Measurements from ENCODE around the gene FGF5.
"Not testable (repeated sequence)": the region's sequence is repeated elsewhere in the genome, so short reads cannot be mapped to it uniquely, and the experiment has no call there.

Gene FGF5, protein sequence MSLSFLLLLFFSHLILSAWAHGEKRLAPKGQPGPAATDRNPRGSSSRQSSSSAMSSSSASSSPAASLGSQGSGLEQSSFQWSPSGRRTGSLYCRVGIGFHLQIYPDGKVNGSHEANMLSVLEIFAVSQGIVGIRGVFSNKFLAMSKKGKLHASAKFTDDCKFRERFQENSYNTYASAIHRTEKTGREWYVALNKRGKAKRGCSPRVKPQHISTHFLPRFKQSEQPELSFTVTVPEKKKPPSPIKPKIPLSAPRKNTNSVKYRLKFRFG

DNA sequence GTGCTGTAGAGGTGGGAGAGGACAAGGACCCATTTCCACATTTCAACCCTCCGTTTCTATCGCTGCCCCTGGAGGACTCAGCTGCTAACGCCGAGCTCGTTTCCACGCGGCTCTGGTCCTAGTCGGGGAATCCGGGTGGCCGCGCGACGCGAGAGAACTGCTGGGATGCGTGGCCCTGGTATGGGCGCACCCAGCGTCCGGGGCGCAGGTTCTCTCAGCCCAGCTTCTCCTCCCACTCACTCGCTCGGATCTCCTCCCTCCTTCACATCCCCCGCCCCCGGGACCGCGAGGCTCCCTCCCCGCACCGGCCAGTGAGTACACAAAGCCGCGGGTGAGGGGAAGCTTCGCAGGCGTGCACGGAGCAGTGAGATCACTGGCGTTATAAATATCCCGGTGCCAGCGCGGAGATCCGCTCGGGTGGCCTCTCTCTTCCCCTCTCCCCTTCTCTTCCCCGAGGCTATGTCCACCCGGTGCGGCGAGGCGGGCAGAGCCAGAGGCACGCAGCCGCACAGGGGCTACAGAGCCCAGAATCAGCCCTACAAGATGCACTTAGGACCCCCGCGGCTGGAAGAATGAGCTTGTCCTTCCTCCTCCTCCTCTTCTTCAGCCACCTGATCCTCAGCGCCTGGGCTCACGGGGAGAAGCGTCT, at the start of gene FGF5:
Gene FGF5, plus strand, starts transcription at position 412 of the 649 bp plus-strand sequence. Its CDS starts 161 bp downstream, at position 573.
- DNase-seq (ENCODE audit: low read depth): no peak

DNA sequence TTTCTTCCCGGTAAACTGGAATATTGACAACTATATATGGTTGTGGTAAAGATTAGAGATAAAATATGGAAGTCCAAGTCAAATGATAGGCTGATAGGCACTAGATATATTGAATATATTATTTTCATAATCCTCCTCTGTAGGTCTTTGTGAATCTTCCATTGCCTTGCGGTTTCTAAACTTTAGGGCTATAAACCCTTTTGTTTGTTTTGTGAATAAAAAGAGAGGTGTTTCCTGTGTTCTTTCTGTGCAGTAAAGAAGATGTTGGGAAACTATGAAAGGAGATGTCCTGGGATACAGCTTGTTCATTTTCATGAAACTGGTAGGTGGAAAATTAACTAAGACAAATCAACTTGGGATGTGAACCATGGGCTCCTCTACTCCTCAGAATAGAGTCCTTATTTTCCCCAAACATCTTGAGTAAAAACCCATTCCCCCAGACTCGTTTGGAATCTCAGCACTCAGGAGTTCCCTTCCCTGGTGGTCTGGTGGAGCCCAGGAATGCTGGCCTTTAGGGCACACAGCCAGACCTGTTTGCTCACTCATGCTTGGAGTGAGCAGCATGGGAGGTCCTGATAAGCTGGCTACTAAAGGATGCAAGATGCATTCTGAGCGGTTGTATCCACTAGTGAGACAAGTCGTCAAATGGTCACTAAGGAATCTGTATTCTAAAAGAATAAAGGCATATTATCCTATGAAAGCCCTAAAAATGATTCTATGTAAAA, 47.0 kb upstream of the FGF5 start:
- DNase-seq (ENCODE audit: low read depth): no peak

DNA sequence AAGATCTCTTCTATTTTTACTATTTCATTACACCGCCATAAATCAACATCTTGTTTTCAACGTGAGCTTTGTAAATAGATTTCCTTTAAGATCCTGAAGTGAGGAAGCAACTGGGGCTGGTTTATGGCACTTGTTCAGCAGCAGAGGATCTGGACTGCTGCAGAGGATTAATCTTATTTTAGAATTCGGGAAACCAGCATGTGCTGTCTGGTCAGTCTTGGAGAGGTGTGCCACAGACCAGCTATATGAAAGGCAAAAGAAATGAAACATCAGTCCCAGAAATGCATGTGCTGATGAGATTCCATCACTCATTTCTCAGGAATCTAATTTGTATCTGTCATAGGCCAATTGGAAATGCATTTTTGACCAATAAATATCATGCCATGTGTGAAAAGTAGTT, 45.8 kb upstream of the FGF5 start:
- DNase-seq (ENCODE audit: low read depth): no peak

DNA sequence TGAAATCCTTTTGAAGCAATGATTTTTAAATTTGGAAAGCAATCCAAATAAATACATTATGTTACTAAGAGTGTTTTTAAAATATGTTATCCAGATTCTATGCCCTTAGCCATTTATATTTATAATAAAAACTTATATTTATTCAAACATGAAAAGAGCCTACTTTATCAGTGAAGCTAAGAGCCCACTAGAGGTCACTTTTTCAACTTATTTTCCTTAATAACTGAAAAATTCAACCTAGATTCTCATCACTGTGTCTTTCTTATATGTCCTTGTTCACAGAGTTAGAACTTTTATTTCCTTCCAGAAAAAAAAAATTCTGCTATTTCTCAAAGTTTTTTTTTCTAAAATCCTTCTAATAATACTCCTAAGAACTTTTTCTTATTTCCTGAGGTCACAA, 45.3 kb upstream of the FGF5 start:
- no peak for DNase-seq (ENCODE audit: low read depth)

DNA sequence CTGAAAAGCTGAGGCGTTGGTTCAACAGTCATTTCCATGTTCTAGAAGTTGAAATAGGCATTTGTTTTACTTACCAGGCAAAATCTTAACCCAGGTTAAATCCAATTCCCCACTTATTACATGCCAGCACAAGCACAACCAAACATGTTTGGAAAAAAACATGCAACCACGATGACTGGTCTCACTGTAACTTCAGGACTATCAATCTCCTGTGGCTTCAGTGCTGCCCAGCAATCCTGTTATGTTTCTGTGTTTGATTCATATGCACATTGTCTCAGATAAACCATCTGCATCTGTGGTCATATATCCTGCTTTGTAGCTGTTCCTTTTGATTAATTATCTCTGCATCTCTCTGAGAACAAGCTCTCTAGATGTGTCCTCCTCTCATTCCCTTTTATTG, 40.9 kb upstream of the FGF5 start:
- no peak for DNase-seq (ENCODE audit: low read depth)

DNA sequence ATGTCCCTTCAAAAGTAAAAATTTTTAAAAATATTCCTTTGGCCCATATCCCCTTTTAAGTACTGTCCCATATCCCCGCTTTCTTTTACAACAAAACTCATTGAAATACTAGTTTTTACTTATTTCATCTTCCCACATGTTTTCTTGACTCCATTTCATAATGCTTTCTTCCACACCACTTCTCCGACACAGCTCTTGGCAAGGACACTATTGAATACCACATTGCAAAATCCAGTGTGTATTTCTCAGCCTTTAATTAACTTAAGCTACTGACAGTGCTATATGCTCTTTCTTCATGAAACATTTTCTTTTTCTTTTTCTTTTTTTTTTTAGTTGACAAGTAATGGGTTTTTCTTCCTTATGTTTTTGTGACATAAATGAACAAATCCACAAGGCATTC, 40.4 kb upstream of the FGF5 start:
- no peak for DNase-seq (ENCODE audit: low read depth)

DNA sequence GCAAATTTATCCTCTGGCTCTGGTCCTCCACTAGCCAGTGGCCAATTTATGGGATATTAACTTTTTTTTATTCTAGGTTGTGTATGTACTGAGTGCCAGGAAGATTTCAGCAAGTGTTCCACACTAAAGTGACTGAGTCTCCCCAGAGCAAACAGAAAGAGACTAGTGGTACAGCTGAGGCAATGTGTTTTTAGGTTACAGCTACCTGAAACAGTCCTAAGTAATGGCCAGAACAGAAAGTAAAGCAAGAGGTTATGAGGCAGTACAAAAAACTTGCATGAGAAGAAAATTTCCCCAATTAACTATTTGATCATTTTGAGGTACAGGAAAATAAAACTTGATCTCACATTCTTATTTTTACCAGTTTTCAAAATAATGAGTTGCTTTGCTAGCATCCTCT, 38.0 kb upstream of the FGF5 start:
- no peak for DNase-seq (ENCODE audit: low read depth)

DNA sequence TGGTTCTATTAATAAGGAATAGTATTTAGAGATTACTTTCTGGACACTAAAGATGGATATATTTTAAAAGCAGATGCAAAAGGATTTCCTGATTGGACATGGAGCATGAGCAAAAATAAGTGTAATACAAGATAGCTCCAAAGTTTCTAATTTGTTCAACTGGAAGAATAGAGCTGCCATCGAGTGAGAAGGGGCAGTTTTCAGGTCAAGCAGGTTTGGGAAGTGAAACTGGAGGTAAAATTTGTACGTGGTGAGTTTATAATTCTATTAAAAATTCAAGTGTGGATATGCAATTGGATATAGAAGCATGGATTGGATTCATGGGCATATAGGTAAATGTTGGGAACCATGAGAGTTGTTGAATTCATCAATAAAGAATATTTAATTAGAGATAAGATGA, 37.3 kb upstream of the FGF5 start:
- DNase-seq (ENCODE audit: low read depth): no peak

DNA sequence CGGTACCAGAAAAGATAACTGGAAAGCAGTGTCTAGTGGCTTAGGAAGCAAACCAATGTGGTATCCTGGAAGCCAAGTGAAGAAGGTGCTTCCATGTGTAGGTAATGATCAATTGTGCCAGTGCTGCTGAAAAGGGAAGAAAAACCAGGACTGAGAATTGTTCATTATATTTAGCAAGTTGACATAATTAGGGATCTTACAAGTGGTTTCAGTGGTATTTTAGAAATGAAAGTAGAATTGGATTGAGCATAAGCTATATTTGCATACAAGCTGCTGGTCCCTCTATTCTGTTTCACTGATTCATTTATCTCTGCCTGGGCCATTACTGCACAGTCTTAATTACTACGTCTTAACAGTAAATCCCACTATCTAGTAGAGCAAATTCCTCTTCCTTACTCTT, 36.9 kb upstream of the FGF5 start:
- DNase-seq (ENCODE audit: low read depth): no peak

DNA sequence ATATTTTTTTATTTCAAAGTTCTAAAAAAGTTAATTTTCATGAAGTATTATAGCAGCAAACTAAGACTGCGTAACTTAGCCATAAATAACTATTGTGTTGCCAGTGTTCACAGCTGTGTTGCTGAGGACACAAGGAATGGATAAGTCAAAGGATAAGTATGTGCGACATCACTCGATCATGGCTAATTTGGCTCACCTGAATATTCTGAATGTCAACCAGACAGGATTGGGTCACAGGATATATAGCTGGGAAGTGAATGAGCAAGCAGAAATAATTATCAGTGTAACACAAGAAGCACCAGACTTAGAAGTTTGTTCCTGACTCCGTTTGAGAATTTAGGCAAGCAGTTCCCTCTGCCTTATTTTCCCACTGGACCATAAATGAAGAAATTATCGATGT, 35.3 kb upstream of the FGF5 start:
- DNase-seq (ENCODE audit: low read depth): no peak

DNA sequence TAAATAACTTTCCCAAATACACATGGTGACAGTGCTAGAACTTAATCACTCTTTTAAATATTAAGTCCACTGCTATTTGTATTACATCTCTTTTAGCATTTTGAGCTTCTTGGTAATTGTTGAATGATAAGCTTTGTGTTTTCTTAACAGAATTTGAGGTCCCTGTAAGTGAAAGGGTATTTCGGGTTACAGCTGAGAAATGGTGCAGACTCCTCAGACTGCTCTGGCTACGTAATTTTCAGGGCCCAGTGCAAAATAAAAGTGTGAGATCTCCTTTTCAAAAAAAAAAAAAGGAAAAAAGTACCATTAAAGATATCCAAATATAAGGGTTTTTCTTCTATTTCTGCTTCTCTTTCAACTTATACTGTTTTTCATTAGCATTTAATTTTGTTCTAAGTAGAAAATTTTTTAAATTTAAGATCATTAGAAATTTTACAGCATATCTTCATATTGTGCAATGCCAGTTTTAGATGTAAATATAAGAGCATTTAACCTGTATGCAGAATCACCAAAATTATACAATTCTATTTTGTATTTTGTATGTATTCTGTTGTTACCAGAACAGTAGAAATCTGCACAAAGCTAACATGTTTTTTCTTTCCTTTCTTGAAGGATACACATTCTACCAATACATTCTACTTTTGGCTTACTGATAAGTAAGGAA, 33.6 kb upstream of the FGF5 start:
- no peak for DNase-seq (ENCODE audit: low read depth)

DNA sequence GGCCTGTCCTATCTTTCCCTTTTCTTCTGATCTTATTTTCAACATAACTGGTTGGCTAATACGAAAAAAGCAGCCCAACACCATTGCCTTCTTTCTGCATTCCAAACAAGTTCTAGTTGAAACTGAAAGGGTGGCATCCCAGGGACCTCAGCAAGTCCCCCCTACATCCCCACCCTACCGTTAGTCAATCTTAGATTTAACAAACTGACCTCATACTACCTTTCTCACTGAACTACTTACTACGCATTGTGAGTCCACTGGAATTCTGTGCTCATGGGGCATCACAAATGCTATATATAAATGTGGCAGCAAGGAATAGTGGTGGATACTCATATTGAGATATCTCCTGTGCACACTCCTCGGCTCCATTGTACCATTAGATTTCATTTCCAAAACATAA, 33.1 kb upstream of the FGF5 start:
- DNase-seq (ENCODE audit: low read depth): no peak

DNA sequence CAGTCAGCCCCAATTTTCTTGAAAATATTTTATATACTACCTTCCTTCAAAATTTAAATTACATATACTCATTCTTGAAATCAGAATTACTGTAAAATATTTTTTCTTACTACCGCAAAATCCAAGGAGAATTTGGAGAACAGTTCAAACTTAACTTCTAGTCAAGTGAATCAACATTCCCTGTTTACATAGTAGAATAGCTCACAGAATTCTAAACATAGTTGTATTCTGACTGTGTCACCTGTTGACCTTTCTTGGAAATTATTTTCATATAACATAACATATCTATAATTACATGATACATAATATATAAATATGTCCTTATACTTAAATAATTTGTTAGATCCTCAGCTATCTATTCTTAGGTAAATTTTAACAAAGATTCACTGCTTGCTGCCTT, 31.0 kb upstream of the FGF5 start:
- DNase-seq (ENCODE audit: low read depth): no peak

DNA sequence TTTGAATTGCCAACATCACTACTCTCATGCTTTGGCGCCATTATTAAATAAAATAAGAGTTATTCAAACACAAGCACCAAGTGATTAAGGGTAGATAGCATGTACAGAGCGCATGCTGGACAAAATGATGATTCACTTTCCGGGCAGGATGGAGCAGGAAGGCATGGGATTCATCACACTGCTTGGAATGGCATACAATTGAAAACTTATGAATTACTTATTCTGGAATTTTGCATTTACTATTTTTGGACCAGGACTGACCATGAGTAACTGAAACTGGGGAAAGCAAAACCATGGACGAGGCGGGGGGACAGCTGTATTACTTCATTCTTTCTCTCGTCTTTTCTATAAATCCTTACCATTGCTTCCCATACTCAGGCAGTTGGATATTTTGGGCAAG, 28.5 kb upstream of the FGF5 start:
- DNase-seq (ENCODE audit: low read depth): no peak

DNA sequence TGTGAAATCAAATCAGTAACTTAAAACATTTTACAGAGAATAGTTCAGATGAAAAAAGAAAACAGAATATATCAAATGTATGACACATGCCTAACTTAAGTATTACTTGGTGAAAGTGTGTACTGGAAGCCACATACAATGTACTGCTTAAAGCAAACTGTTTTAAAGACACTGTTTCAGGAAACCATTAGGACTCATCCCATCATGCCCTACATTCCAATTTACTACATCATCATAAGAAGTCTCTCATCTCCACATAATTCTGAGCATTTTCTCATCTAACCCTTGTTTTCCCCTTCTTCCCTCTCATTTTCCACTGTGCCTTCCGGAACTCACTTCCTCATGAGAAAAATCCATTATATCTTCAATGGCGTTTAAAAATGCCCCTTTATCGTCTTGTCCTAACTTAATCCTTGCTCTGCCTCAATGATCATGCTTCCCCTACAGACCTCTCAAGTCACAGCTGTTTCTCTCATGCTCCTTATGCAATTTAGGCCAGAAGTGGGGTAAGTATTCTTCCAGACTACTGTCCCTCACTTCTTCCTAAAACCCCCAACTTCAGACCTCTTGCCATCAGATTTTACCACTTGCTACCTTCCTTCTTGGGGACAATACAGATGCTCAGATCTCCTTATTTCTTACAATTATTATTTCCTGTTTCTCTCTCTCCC, 26.8 kb upstream of the FGF5 start:
- no peak for DNase-seq (ENCODE audit: low read depth)

DNA sequence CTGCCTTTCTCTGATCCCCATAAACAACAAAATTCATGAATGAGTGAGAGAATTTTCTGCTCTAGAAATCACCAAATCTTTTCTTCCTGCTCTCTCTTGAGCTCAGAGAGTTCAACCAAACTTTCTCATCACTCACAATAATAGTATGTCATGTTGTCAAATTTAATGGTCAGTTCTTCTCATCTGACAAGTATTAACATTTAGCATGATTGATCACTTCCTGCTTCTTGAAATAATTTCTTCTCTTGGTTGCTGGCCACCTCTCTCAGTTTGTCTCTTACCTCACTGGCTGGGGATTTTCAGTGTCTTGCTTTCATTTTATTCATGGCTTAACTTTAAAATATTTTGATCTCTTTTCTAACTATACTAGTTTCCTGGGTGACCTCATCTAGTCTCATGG, 25.5 kb upstream of the FGF5 start:
- DNase-seq (ENCODE audit: low read depth): no peak

DNA sequence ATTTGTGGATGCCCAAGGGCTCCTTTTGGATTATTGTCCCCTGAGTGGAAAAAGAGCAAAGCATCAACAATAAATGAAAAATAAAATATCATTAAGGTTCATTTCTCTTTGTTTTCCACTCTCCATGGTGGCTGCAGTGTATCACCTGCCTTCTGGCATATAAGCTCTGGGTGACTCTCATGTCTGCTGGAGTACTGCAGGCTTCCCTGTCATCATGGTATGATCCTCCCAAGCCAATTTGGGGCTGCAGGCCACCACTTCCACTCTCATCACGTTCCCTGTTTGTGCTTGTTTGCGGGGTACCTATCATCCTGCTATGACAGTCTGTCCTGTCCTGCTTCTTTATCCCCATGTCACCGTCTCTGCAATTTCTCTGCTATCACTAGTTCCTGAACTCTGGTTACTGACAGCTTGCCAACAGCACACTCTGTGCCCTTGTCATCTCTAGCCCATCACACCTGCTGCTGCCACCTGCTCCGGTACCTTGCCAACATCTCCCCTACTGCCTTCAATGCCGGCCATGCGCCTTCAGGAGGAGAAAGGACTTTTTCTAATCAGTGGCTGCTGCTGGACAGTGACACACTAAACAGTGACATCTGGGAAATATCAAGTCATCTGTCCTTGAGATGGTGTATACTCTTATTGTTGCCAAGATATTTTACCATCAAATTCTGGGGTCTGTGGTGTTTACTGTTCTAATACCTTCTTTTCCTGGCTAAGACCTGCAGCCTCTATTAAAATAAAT, 23.0 kb upstream of the FGF5 start:
- DNase-seq (ENCODE audit: low read depth): no peak

DNA sequence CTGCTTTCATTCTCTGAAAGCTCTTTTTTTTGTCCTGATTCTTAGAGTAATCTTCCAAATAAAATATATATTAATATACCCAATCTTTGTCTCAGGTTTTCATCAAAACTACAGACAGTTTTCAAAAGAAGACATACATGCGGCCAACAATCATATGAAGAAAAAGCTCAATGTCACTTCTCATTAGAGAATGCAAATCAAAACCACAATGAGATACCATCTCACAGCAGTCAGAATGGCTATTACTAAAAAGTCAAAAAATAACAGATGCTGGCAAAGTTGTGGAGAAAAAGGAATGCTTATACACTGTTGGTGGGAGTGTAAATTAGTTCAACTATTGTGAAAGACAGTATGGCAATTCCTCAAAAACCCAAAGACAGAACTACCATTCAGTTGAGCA, 19.0 kb upstream of the FGF5 start:
- DNase-seq (ENCODE audit: low read depth): not testable (repeated sequence)

DNA sequence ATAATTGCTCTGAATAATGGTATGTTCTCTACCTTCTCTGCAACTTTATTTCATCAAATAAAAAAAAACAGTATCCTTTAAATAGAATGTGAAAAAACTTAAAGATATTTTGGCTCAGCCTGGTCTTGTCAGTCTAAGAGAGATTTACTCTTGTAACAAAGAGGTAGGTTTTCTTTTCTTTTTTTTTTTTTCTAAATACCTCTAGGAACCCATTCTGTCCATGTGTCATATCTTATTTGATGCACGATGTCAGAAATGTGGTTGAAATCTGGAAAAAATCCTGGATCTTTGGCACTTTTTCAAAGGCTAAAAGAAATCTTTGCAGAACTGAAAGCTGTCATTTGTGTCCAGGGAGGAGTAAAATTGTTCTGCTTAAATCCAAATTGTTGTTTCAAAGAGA, 17.3 kb upstream of the FGF5 start:
- no peak for DNase-seq (ENCODE audit: low read depth)

DNA sequence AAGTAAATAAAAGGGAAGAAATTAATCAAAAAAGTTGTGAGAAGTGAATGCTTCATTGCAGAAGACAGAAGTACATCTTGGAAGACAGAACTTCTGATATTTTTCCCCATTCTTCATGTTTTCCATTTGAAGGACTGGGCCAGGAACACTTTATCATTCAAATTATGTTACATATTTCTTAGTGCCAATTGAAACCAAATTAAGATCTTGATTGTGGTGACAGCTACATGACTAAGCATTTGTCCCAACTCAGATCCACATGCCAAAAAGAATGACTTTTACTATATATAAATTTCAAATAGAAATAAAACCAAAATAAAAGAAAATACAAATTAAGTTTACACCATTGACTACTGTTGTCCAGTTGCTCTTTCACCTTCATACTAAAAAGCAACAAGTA, 14.0 kb upstream of the FGF5 start:
- DNase-seq (ENCODE audit: low read depth): no peak

DNA sequence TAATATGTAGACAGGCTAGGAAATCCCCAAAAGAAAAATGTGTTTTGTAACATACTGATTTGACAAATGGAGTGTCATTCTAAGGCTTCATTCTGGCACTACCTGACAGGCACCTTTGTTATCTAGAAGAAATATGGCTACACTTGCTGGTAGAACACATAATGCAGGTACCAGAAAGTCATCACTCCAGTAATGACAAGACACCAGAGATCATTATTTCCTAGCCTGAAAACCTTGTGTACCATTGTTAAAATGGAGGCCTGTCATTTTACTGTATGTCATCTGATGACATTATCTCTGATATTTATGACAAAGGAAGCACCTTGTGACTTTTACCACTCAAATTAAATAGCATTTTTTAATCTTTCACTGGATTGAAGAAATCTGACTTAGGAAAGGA, 13.5 kb upstream of the FGF5 start:
- no peak for DNase-seq (ENCODE audit: low read depth)

DNA sequence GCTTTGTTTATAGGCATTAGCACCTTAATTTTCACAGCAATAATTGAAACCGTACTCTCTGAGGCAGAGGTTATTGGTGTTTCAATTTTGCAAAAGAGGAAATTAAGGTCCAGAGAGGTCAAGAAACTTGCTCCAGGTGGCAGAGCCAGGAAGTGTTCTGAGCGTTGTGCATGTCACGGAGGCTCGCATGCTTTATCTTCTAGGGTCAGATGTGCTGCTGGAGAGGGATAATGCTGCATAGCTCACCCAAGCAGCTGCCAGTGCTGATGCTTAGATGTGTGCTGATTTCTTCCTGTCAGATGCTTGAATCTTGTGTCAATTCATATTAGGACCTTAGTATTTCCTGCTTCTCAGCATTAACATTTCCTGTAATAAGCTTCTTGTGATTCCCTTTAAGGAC, 13.0 kb upstream of the FGF5 start:
- no peak for DNase-seq (ENCODE audit: low read depth)
